ENCODE results near the gene CANT1. TPM values are rescaled to one million over a fixed set of nuclear protein-coding genes. Genes with fewer than 3 reads are reported as not detected.
A peak's percentile ranks its signal among the peaks of the same experiment; 100 is the strongest.
"Not testable (repeated sequence)": the region's sequence is repeated elsewhere in the genome, so short reads cannot be mapped to it uniquely, and the experiment has no call there.

The CANT1 gene
- total RNA-seq, 1 donor from 2014 or later, result 132 TPM

DNA sequence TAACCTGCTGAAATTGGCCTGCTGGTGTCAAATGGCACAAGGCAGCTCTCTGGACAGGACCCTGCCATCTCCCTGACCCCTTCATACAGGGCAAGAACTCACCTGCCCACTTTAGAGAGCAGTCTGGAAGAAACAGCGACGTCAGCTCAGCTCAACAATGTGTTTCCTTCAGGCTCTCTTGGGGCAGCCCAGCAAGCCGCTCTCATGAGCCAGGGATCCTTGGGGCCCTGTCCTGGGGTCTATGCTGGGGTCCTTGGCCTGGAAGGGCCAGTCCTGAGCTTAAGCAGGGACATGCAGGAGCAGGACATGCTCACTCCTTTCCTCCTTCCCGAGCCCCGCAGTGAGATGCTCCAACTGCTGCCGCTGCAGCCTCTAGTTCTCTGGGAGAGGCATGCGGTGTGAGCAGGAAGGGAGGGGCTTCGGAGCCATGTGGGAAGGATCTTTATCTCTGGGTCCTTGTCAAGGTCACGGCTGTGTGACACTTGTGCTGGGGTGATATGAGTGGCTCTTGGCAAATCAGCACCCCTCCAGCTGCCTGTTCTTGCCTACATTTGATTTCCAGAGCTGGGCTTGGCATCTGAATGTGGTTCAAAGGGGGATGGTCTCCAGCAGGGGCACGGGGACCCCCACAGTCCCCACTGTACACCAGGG, 17.8 kb upstream of the CANT1 start:
- no peak for DNase-seq (ENCODE audit: low spot score)

DNA sequence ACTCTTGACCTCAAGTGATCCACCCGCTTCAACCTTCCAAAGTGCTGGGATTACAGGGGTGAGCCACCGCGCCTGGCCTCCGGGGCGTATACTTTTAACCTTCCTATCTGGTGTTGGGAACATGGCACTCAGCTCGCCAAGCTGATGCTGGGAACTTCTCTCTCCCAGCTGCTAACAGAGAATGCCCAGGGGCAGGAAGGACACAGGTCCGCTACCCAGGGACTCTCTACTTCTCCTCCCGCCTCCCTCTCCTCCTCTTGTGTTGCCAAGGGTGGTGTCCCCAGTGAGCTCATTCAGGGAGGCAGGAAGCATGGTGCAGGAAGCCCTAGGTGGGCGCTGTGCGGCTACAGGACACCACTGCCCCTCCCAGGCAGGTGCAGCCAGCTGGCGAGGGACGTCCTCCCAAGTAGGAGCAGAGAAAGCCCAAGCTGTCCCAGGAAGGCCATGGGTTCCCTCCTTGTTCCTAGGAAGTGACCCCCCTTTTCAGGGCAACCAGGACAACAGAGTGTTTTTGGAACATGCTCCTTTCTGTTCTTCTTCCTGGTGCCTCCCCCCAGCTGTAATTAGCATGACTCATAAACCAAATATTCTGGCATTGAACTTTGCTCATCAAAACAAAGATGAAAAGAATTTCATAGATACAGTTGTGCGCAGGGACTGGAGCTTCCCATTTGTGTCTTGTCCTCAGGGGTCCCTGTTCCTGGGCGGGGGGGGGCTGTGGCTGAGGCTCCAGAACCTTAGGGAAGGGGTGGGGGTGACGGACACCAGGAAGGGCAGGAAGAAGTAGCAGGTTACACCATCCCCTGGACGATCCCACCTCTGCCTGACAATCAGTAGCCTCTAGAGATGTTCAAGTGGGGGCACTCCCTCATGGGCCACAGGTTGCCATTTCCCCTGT, 17.1 kb upstream of the CANT1 start:
- DNase-seq (ENCODE audit: low spot score), result no peak

- DNase-seq (ENCODE audit: low spot score), result no peak
These were observed 15.6 kb upstream of the CANT1 start for GRCh38 chr17:79024901-79025737.

DNA sequence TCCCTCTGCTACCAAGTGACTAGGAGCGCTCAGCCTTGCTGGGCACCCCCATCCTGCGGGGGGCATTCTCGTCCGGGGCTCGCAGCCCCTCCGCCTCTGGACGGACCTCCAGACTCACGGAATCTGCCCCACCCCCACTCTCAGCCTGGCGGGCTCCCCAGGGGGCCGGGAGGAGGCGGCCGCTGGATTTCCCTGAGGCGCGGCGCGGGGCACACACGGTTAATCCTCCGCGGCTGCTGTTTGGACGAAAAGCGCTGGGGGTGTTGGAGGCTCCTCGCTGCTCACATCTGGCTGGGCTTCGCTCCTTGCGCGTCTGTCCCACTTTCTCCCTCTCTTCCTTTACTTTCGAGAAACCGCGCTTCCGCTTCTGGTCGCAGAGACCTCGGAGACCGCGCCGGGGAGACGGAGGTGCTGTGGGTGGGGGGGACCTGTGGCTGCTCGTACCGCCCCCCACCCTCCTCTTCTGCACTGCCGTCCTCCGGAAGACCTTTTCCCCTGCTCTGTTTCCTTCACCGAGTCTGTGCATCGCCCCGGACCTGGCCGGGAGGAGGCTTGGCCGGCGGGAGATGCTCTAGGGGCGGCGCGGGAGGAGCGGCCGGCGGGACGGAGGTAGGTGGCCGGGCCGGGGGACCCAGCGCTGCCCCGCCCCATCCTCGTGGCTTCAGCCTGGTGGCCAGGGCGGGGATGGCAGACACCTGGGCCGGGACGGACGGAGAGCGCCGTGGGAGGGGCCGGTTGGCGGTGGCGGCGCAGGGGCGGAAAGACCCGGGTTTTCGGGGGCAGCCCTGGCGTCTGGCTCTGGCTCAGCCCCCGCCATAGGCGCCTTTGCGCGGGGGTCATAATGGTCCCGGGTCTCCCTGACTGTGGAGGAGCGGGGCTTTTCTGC, 14.6 kb upstream of the CANT1 start, which contains the start of gene C1QTNF1:
C1QTNF1 (plus strand) TSS at position 284 of the 886 bp plus-strand sequence. CDS start 19,800 bp downstream, outside the sequence.
- DNase-seq (ENCODE audit: low spot score), result no peak

- no peak for DNase-seq (ENCODE audit: low spot score)
These were observed 13.7 kb upstream of the CANT1 start for GRCh38 chr17:79023180-79023705.

GRCh38 chr17:79022507-79022991, 13.0 kb upstream of the CANT1 start:
- DNase-seq (ENCODE audit: low spot score), result peak; percentile 47

DNA sequence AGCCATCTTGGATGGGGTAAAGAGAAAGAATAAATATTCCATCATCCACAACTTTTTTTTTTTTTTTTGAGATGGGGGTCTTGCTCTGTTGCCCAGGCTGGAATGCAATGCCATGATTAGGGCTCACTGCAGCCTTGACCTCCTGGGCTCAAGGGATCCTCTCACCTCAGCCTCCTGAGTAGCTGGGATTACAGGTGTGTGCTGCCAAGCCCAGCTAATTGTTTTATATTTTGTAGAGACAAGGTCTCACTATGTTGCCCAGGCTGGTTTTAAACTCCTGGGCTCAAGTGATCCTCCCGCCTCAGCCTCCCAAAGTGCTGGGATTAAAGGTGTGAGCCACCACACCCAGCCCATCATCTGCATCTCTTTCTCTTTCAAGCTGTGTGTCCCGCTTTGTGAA, 12.4 kb upstream of the CANT1 start:
- not testable (repeated sequence) for DNase-seq (ENCODE audit: low spot score)

DNA sequence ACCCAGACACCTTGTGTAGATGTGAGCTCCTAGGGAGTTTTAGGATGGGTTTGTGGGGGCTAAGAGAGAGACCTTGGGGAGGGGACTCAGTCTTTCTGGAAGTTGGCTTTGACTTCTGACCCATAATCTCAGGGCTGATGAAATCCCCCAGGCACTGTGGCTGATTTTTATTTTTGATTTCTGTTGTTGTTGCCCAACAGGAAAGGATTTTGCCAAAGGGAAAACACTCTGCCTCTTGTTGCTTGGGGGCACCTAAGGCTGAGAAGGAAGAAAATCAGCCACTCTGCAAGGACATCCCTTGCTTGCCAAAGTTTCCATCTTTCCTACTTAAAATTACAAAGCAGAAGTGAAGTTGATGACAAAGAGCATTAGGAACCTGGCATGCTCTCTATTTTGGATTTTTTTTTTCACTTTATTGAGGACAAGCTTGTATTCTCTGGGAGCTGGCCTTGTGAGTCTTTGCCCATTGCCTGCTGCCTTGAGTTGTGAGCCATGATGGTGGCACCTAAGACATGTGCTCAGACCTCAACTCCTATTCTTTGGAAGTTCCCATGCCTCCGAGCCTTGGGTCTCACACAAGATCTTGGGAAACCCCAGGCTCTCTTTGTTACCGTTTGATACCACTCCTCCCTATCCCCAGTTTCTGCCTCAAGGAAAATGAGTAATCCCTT, 11.2 kb upstream of the CANT1 start:
- no peak for DNase-seq (ENCODE audit: low spot score)

DNA sequence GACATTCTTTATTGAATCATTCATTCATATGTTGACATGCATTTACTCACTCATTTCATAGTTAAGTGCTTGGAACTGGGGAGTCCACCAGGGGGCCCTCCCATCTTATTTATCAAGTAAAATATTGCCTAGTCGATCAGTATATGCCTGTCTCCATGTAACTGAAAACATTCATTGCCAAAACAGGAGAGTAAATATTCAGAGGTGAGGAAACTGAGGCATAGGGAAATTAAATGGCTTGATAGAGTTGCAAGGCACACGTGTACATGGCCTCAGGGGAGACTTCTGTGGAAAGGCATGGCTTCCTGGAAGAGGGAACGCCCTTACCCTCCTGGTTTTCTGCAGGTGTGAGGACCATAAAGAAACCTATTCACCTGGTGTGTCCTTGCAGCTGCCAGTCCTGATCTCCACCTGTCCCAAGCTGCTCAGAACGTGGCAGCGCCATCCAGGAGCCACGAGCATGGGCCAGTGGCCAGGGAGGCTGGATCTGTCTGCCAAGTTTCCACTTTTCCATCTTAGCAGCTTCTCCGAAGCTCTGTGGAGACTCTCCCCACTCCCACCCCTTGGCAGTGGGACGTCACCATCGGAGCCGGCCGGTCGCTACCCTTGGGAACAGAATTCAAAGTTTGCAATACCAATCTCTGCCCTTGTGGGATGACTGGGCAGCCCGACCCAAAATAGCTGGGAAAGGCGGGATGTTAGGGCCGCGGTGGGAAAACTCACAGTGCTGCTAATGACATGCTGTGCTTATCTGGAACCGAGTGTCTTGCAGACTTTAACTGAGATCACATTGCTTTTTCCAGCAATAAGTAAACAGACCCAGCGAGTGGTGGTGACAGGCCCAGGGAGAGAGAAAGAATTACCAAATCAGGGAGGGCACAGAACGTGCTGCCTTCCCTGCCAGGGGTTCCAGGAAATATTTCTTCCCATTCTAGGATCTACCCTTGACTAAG, 10.3 kb upstream of the CANT1 start:
- DNase-seq (ENCODE audit: low spot score), result peak; percentile 60

DNA sequence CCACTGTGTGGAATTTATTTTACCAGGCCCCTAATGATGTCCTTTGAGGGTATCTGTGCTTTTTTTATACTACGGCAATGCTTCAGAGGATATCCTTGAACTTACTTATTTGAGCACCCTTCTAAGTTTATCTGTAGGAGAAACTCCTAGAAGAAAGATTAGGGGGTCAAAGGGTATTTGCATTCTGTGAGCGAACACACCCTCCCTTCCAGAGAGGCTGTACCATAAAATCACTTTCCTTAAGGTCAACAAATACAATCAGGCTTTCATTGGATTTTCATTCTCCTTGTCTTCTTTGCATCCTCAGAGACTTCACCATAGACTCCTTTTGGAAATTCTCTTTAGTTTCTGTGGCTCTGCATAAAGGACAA, 9.7 kb upstream of the CANT1 start:
- no peak for DNase-seq (ENCODE audit: low spot score)

DNA sequence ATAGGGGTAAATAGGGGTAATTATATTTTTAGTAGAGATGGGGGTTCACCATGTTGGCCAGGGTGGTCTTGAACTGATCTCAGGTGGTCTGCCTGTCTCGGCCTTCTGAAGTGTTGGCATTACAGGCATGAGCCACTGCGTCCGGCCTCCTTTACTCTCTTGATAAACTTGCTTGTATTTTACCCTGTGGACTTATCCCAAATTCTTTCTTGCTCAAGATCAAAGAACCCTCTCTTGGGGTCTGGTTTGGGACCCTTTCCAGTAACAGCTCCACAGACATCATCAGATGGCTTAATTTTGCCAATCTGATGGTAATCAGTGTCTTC, 8.8 kb upstream of the CANT1 start:
- DNase-seq (ENCODE audit: low spot score), result no peak

- no peak for DNase-seq (ENCODE audit: low spot score)
These were observed 8.2 kb upstream of the CANT1 start for GRCh38 chr17:79017546-79018369.

DNA sequence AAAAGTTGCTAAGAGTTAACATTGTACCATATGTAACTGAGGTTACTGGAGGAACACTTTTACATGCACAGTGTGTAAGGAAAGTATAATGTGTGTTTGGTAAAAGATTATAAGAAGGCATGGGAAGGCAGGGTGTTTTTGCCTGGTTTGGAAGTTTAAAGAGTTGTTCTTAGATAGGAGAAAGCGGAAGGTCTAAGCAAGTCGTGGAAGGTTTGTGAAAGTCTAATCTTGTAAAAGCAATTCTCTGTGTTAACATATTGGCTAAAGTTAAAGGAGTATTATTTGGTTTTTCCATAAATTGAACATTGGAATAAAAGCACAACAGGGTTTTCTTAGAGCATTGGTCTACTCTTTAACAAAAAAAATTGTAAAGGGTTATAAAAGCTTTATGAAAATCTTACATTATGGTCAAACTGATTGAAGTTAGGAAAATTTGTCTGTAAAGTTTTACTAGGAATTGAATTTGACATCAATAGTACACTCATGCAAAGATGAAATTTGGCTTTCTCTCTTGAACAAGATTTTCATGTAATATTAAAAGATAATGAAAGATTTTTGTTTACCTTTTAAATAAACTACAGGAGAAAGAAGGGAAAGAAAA, 4.7 kb upstream of the CANT1 start:
- DNase-seq (ENCODE audit: low spot score), result no peak

- DNase-seq (ENCODE audit: low spot score), result no peak
These were observed 3.1 kb upstream of the CANT1 start for GRCh38 chr17:79012563-79013134.

DNA sequence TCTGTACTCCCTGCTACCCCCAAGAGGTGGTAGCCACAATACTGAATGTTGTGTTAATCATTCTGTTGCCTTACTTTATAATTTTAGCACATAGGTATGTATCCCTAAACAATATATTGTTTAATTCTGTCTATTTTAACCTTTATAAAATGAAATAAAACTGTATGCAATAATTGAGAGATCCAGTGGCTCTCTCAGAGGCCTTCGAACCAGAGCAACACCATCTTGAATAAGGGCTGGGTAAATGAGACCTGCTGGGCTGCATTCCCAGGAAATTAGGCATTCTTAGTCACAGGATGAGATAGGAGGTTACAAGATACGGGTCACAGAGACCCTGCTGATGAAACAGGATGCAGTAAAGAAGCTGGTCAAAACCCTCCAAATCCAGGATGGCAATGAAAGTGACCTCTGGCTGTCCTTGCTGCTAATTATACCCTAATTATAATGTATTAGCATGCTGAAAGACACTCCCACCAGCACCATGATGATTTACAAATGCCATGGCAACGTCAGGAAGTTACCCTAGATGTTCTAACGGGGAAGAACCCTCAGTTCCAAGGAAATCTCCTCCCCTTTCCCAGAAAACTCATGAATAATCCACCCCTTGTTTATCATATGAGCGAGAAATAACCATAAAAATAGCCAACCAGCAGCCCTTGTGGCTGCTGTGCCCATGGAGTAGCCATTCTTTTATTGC, 2.0 kb upstream of the CANT1 start:
- no peak for DNase-seq (ENCODE audit: low spot score)

- no peak for DNase-seq (ENCODE audit: low spot score)
These were observed 711 bp upstream of the CANT1 start for GRCh38 chr17:79010304-79010646.
